Ishikawa (cell line): ENCODE results near the gene SPIB.

Experiments used
- CEBPB ChIP-seq: IDR thresholded peaks from 2 replicates; pipeline ENCODE4 v1.6.1; 2012
- CREB1 ChIP-seq: IDR thresholded peaks from 2 replicates; pipeline ENCODE4 v1.6.1; 2012; ENCODE audit warnings: low read depth
- EP300 ChIP-seq: IDR thresholded peaks from 2 replicates; pipeline ENCODE4 v1.6.1; 2012; ENCODE audit warnings: borderline replicate concordance
- TAF1 ChIP-seq: IDR thresholded peaks from 2 replicates; pipeline ENCODE4 v1.6.1; 2012; ENCODE audit warnings: low read depth, mild to moderate bottlenecking
- ZBTB7A ChIP-seq: IDR thresholded peaks from 2 replicates; pipeline ENCODE4 v1.6.1; 2012; ENCODE audit warnings: low read depth
- TF ChIP-seq, protein P1 (sequence below): IDR thresholded peaks from 2 replicates; pipeline ENCODE4 v1.6.1; 2012
- TF ChIP-seq, protein P2 (sequence below): IDR thresholded peaks from 2 replicates; pipeline ENCODE4 v1.6.1; 2012

DNA sequence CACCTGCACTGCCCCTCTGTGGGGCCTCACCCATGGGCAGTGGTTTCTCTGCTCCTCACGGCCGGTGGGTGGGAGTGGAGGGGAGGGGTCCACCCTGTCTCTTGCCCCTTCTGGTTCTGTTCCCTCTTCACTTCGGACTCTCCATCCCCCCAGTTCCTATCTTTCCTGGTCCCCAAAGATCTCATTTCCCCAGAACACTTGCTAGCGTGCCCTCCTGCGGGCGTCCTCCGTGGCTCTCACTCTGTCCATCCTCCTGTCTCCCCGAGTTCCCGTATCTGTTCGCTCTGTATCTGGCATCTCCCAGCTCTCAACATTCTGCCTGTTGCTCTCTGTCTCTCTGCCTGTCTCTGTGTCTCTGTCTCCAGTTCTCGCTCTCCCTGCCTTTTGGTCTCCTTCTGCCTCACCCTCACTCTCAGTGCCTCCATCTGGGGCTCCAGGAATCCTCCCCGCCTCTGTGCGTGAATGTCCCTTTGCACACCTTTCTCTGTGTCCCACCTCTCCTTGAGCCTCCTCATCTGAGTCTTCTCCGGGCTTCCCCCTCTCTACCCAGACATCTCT is 363 bp downstream of the SPIB start:
- TF ChIP-seq TAF1 (no peak), CEBPB (no peak), CREB1 (no peak), ZBTB7A (no peak), EP300 (no peak)
- TF ChIP-seq, protein P1, sequence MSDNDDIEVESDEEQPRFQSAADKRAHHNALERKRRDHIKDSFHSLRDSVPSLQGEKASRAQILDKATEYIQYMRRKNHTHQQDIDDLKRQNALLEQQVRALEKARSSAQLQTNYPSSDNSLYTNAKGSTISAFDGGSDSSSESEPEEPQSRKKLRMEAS: no peak
- TF ChIP-seq, protein P2, sequence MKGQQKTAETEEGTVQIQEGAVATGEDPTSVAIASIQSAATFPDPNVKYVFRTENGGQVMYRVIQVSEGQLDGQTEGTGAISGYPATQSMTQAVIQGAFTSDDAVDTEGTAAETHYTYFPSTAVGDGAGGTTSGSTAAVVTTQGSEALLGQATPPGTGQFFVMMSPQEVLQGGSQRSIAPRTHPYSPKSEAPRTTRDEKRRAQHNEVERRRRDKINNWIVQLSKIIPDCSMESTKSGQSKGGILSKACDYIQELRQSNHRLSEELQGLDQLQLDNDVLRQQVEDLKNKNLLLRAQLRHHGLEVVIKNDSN: no peak
